Hypothalamus (tissue), 51 donors: ENCODE measurements around the gene SMURF1.

Source experiments
- DNase-seq, 51 donors: peaks; one replicate each; lab custom pipeline; 2025; lab: John Stamatoyannopoulos, UW

The SMURF1 gene

DNA sequence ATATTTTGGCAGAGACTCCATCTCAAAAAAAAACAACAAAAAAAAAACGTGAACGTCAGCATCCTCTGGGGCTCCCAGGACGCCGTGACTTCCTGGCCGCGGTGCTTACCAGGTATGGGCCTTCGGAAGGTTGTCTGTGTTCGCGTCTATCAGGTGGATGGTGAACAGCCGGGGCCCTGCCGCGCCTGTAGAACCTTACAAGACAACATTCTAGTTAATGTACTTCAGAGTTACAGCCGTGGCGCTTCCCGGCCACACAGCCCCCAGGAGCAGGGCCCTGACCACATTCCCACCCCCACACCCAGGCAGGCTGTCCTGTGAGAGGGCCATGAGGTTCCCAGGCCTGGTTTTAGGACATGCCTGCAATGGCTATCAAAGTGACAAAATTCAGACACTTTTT lies 111.0 kb downstream of the SMURF1 start:
- no peak for DNase-seq

DNA sequence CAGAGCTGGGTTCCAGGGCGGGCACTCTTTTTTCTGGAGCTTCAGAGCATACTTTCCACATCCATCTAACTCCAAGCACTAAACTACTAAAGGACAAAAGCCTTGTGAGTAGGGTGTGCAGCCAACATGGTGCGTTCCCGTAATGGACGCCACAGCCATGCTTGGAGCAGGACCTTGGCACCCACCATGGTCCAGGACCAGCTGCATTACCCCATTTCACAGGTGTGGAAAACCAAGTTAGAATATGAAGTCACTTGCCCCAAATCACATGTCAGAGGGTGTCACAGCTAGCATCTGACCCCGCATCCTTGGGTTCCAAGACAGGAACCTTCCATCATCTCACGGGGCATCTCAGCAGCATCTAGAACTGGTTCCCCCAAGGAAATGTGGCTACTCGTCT lies 112.4 kb downstream of the SMURF1 start:
- DNase-seq, result no peak

DNA sequence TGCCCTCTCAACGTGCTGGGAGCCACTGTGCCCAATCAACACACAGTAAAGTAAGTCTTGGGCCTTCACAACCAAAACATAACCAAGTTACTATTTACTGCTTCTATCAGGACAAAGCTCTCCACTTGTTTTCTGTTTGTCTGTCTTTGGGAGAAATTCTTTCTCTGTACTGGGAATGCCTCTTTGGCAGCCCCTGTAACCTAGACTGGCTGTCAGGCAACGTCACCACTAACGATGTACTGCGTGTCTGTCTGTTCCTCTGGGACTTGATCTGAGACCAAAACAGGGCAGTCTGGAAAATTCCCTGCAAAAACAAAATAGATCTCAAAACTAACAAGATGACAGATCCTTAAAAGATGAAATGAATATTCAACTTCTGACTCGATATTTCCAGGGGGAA lies 113.0 kb downstream of the SMURF1 start:
- peak in 2 of 51 donors; percentile 14 to 38 for DNase-seq

DNA sequence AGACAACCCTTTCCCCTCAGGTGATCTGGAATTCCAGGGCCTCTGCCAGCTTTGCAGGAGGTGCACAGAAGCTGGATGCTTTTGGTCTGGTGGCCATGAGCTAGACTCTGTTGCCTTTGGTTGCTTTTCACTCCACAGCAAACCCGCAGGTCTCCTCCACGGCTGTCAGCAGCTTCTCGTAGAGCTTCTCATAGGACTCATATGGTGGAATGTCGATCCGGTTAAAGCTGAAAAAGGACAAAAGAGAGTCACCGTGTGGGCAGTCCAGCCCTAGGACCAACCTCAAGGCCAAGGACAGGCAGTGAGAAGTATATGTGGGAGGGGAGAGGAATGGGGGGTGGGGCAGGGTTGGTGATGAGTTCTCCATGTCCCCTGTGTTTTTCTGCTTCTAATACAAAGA lies 113.5 kb downstream of the SMURF1 start:
- DNase-seq, result no peak

DNA sequence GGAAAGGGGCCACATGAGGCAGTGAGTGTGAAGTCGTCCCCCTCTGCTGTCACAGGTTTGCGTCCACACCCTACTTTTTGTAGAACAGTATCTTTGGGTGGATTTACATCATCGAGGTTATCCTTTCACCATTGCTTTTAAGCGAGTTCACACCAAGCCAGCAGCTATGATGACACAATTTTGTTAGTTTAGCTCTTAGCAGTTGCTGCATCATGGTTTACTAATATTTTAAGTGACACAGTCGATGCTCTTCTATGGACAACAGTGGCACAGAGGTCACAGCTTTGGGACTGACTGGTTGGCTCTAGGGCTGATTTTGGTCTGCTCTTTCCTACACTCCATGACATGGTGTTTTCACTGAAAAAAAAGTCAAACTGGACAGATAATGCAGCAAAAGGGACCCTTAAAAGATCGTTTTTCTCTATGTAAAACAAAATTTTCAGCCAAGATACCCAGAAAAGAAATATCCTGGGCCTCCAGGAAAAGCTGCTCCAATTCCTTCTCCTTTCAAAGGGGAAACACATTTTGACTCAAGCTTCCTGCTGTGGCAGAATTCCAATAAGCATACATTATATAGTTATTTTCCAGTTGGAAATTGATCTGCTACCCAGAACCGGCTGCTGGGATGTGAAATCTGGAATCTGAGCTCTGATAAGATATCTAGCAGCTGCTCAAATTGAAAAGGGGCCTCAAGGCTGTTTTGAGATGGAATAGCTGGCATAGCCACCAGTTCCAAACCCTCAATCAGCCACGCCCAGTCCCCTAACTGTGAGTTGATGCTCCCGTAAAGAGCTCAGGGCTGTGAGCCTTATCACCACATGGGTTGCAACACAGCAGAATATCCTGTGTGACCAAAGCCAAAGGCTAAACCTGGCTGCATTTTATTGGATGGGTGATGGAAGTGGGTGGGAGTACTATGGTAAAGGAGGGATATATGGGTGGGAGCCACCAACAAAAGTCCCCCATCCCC lies 114.2 kb downstream of the SMURF1 start:
- no peak for DNase-seq

DNA sequence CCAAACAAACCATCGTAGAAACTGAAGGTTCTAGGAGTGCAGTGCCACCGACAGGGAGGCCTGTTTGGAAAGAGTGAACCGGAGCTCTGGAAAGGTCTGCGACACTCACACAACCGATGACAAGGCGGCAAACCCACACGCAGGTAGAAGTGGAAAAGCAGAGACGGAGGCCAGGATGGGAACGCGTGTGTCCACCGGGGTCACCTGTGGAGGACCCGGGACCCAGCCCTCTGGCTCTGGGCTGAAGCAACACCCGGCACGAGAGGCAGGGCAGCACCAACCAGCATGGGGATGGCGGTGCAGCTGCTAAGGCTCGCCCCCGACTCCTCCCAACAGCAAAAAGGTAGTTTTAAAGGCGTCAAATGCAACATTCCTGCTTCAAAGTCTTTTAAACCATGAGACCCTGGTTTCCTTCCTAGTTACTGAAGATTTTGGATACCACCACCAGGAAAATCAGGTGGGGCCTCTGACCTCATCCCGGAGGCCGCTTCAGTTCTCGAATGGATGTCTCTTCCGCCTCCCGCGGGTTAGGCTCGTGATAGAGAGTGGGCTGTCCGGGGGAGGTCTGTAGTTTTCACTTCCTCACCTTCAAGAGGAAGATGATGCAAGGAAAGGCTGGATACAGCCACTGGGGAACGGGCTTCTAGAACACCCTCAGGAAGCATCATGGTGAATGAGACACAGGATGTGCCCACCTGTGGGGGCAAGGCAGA lies 115.5 kb downstream of the SMURF1 start:
- DNase-seq, result no peak

DNA sequence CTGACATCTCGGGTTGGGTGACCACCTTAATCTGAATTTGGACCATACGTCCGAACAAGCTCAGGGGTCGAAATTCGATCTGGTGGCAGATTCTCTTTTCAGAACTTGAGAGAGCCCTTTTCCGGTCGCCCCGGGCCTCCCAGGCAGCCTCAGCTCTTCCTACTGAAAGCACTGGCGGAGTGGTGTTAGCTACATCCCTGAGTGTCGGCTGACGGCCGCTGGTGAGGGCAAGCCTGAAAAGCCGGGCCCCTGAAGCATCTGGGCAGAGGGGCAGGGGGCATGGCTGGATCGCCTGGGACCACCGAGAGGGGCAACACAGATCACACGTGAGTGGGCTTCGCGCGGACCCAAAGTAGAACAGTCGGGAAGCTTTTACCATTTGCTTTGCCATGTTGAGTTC lies 116.1 kb downstream of the SMURF1 start:
- DNase-seq, result no peak

DNA sequence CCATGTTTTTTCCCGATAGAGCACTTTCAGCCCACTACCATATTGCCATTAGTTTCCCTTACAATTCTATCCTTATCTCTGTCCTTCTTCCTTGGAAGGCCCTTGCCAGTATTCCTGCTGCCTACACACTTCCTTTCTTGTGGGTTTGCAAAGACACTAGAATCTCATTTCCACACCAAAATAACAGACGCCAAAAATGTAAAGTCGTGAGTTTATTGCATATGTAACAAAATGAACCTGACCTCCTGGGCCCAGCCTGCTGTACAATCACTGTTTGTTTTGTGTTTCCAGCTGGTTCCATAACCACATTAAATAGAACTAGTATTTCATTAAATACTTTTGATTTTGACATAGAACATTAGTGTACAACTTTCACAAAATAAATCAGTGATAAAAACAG lies 116.7 kb downstream of the SMURF1 start:
- DNase-seq, result no peak

DNA sequence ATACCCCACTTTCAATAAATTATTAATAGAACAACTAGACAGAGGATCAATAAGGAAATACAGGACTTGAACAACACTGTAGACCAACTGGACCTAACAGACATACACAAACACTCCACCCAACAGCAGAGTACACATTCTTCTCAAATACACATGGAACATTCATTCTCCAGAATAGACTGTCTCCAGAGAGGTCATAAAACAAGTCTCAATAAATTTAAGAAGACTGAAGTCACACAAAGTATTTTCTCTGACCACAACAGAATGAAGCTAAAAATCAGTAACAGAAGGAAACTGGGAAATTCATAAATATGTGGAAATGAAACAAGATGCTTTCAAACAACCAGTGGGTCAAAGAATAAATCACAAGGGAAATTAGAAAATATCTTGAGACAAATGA lies 119.8 kb downstream of the SMURF1 start:
- DNase-seq, result no peak

DNA sequence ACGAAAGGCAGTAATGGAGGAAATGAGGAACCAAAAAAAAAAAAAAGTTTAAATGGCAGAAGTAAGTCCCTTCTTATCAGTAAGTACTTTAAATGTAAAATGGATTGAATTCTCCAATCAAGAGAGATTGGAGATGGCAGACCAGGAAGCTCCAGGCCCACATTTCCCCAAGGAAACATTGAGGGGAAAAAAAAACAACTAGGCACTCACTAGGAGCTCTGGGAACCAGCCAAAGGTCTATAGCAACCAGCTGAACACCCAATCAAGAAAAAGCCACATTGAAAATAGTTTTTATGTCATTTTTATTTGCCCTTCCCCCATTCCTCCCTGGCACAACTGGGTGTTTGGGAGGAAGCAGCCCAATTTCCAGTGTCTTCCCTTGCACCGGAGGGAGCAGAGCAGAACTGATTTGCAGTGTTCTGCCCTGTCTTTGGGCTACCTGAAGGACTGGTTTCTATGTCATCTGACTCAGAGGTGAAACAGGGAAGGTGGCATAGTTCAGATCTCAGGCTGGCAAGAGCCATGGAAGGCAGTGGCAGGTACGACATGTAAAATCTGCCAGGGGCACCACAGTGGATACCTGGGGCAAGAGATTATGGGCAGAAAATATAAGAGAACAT lies 121.9 kb downstream of the SMURF1 start:
- DNase-seq, result no peak

DNA sequence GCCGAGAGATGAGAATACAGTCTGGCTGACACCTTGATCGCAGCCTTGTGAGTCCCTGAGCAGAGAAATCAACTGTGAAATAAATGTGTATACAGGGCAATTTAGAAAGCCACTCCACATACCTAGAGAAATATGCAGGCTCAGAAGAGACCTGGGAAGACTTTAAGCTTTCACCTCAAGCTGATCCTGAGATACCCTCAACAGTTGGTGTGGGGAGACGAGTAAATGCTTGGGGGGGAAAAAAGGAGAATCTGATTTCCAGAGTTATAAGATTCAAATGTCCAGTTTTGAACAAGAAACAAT lies 123.5 kb downstream of the SMURF1 start:
- DNase-seq, result no peak

DNA sequence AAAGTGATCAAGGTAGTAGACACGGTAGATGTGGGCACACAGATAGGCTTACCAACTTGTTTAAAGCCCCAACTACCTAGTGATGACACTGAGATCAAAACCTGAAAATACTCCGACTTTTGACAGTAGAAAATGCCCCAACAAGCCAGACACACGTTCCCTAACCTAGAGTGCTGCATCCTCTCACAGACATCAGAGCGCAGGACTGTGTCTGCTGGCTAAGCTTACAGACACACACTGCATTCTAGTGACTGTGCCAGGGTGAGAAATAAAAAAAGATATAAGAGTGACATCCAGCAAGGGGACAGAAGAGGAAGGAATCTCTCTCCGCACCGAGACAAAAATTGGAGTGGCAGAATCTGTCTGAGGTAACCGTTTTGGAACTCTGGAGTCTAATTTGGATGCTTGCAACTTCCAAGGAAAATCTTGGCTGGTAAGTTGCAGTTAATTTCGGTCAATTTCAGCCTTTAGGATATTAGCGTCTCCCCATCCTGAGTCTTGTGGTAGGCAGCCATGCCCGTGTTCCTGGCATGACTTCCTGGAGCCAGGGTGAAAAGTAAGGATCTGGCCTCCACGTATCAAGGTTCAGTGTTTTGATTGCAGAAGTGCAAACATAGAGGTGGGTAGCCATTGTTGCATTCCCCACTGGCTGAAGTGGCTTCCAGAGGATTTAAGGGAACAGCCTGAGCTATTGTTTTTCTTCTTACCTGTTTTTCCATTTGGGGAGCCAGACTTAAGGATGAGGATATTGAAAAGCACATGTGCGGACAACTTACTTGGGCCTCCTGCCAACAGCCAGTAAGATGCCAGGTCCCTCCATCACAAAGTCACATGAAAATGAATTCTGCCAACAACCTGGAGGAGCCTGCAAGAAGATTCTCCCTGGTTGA lies 124.1 kb downstream of the SMURF1 start:
- no peak for DNase-seq

DNA sequence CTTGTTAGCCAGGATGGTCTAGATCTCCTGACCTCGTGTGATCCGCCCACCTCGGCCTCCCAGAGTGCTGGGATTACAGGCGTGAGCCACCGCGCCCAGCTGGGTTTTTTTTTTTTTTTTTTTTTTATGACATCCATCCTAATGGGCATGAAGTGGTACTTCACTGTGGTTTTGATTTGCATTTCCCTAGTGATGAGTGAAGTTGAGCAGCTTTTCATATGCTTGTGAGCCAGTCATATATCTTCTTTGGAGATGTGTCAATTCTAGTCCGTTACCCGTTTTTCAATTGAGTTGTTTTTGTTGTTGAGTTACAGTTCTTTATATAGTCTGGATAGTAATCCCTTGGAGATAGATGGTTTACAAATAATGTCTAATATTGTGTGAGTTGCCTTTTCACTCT lies 127.7 kb downstream of the SMURF1 start:
- no peak for DNase-seq

DNA sequence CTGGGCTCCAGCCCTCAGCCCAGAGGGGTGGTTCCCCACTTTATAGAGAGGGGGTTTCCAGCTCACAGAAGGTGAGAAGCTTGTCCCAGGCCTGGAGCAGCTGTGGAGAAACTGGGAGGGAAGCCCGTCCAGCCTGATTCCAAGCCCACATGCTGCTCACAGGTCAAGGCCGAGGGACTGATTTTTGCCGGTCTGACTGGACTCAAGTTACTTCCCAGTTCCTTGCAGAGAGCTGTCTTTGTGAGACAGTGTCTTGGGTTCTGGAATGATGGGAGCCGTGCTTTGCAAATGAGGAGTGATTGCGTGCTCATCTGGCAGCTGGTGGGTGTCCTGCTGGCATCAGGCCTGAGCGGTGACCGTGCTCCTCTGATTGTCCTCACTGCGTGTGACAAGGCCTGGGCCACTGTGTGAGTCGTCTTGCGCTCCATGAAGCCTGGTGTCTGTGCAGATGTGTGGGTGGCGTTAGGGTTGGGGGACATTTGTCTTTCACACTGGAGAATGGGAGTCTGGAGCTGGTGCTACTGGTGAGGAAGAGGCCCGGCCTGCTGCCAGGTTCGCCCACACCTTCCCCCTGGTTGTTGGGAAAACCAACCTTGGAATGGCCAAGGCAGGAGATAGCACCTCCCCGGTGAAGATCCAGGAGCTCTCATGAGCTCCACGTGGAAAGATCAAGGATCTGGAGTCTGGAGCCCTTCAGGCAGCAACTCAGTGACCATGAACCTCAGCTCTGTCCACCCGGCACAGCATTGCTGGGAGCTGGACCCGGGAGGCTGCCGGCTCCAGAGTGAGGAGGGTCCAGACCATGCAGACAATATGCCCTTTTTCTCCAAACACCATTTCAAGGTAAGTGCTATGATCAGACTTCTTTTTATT lies 129.6 kb downstream of the SMURF1 start:
- DNase-seq, result peak in 1 of 51 donors; percentile 28

DNA sequence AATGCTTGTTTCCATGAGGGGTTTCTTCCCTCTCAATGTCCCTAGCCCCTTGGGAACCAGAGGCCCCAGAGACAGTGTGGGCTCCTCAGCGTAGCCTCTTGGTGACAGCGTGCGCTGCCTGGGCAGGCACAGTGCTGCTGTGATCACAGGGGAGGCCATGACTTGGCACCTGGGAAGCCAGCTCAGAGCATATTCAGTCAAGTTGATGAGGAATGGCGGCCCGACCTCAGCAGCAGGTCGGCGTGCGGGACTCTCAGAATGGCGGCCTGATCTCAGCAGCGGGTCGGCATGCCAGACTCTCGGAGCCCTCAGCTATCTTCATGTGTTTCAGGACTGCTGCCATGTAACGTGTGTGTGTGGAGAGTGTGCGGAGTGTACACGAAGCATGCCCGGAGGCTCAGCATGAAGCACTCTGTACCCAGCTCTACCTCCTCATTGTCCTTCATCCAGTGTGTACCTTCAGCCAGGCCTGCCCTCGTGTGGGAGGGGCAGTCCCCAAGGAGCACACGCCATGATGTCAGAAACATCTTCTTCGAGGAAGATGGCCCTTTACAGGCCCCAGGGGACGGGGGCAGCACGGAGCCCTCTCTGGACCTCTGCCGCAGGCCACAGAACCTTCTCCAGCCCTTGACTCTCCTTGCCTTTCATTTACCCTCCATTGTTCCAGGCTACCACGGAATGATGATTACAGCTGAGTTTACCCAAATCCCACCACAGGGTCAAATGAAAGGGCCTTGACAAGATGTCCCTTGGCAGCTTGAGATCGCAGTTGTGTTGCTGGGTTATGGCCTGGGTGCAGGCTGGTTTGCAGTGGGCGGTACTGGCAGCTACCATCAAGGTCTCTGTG lies 130.4 kb downstream of the SMURF1 start:
- DNase-seq, result no peak

DNA sequence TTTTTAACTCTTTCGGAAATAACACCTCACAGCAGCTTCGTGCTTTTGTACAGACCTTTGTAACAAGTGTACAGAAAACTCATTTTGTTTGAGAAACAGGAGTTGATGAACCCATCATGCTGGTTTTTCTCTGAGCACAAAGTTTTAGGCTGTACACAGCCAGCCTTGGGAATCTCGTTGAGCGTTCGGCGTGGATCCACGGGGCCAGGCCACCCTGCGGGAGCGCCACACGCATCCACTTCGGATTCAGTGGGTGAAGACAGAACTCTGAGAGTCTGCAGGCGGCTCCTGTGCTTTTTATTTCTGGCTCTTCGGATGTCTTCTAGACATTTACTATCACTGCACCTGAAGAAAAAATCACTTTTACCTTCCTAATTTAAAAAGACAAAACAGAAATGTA lies 131.2 kb downstream of the SMURF1 start:
- DNase-seq, result no peak

DNA sequence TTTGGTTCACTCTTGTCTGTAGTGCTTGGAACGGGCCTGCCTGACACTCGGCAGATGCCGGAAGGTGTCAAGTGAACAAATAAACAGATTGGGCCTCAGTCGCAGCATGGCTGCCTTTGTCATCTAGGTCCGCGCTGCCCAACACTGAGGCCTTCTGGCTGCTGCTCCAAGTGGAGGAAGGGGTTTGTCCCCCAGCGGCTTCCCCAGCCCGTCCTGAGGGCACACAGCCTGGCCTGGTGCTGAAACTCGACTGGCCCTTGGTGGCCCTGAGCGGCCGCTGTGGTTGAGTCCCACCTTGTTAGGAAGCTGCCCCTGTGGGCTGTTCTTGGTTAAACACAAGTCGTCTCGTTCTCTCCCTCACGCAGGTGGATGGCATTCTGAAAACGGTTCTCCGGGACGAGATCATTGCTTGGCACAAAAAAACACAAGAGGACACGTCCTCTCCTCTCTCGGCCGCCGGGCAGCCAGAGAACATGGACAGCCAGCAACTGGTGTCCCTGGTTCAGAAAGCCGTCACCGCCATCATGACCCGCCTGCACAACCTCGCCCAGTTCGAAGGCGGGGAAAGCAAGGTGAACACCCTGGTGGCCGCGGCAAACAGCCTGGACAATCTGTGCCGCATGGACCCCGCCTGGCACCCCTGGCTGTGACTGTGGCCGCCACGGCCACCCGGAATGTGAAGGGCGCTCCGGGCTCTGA lies 132.1 kb downstream of the SMURF1 start:
- DNase-seq, result no peak

DNA sequence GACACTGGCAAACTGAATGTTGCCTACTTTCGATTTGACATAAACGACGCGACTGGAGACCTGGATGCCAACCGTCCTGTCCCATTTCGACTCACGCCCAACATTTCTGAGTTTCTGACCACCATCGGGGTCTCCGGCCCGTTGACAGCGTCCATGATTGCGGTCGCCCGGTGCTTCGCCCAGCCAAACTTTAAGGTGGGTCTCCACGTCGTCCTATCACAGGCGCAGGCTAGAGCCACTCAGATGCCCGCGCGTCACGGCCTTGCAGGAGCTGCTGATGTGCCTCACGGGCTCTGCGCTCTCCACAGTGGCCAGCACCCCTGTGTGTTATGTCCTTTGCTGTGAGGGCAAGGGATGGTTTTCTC lies 132.6 kb downstream of the SMURF1 start:
- DNase-seq, result no peak
